ENCODE measurements around the gene SULT4A1.

SULT4A1 gene

GRCh38 chr22:43782448-43782847 is 79.9 kb downstream of the SULT4A1 start:
- H3K4me3 ChIP-seq (ENCODE audit: insufficient read depth, low read length, poor library complexity, severe bottlenecking), result no peak overlapping the region
- H3K36me3 ChIP-seq (ENCODE audit: low read length), result no peaks in the 10 kb centered on the region
- H4K20me1 ChIP-seq (ENCODE audit: low read depth, low read length), result no peaks in the 10 kb centered on the region
- H3K9me3 ChIP-seq (ENCODE audit: insufficient read depth, low read length), result no peaks in the 10 kb centered on the region
- no peaks in the 10 kb centered on the region for H3K79me2 ChIP-seq (ENCODE audit: insufficient read depth, low read length)
- no peak overlapping the region for H3K27ac ChIP-seq (ENCODE audit: low read depth, low read length)
- no peaks in the 10 kb centered on the region for H3F3A ChIP-seq (ENCODE audit: insufficient read depth)
- no peak overlapping the region for H3K4me2 ChIP-seq (ENCODE audit: low read depth, low read length, poor library complexity, severe bottlenecking)
- no peak overlapping the region for H3K9ac ChIP-seq (ENCODE audit: low read length)
- no peaks in the 10 kb centered on the region for H3K9me2 ChIP-seq (replicated peaks; ENCODE audit: insufficient read depth, low read length)
- H3K27me3 ChIP-seq (ENCODE audit: low read length), result no peaks in the 10 kb centered on the region
- TF ChIP-seq CTCF (IDR thresholded peaks at IDR 0.05; ENCODE audit: insufficient read depth, low read length, poor library complexity, severe bottlenecking) (no peak), EZH2phosphoT487 (conservative IDR thresholded peaks at IDR 0.05; ENCODE audit: low read length) (no peak)
- H2AFZ ChIP-seq (ENCODE audit: low read depth, low read length, severe bottlenecking), result no peak overlapping the region

GRCh38 chr22:43777286-43777685 is 85.0 kb downstream of the SULT4A1 start:
- H3K36me3 ChIP-seq (ENCODE audit: low read length), result no peaks in the 10 kb centered on the region
- TF ChIP-seq CTCF (IDR thresholded peaks at IDR 0.05; ENCODE audit: insufficient read depth, low read length, poor library complexity, severe bottlenecking) (no peak), EZH2phosphoT487 (conservative IDR thresholded peaks at IDR 0.05; ENCODE audit: low read length) (no peak)
- H4K20me1 ChIP-seq (ENCODE audit: low read depth, low read length), result no peaks in the 10 kb centered on the region
- no peak overlapping the region for H3K27ac ChIP-seq (ENCODE audit: low read depth, low read length)
- H3F3A ChIP-seq (ENCODE audit: insufficient read depth), result no peaks in the 10 kb centered on the region
- H3K79me2 ChIP-seq (ENCODE audit: insufficient read depth, low read length), result no peaks in the 10 kb centered on the region
- no peaks in the 10 kb centered on the region for H3K9me2 ChIP-seq (replicated peaks; ENCODE audit: insufficient read depth, low read length)
- no peaks in the 10 kb centered on the region for H3K9me3 ChIP-seq (ENCODE audit: insufficient read depth, low read length)
- no peak overlapping the region for H3K4me3 ChIP-seq (ENCODE audit: insufficient read depth, low read length, poor library complexity, severe bottlenecking)
- H3K9ac ChIP-seq (ENCODE audit: low read length), result no peak overlapping the region
- H3K27me3 ChIP-seq (ENCODE audit: low read length), result no peaks in the 10 kb centered on the region
- no peak overlapping the region for H3K4me2 ChIP-seq (ENCODE audit: low read depth, low read length, poor library complexity, severe bottlenecking)
- H2AFZ ChIP-seq (ENCODE audit: low read depth, low read length, severe bottlenecking), result no peak overlapping the region

DNA sequence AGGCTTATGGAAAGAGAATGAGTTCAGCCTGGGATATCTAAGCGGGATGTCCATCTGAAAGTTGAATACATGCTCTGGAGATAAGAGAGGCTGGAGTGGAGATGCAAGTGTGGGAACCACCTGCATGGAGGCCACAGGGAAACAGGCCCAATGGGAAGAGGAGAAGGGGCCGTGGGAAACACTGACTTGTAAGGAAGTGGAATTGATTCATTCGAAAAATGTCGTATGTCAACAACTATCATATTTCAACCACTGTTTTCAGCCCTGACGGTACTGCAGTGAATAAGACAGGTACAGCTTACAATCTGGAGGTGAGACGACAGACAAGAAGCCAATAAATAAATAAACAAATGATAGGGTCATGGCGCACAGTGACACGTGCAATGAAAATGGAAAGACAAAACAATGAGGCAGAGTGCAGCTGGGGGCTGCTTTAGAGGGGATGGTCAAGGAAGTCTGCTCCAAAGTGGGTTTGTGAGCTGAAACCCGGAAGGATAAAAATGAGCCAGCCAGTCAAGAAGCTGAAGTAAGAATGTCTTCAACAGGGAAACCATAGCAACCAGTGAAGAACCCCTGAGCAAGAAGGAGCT is 86.1 kb downstream of the SULT4A1 start:
- H3K79me2 ChIP-seq (ENCODE audit: insufficient read depth, low read length), result no peaks in the 10 kb centered on the region
- no peak for TF ChIP-seq CTCF (IDR thresholded peaks at IDR 0.05; ENCODE audit: insufficient read depth, low read length, poor library complexity, severe bottlenecking)
- no peak for TF ChIP-seq EZH2phosphoT487 (conservative IDR thresholded peaks at IDR 0.05; ENCODE audit: low read length)
- H3K9ac ChIP-seq (ENCODE audit: low read length), result no peak overlapping the region
- no peak overlapping the region for H3K4me3 ChIP-seq (ENCODE audit: insufficient read depth, low read length, poor library complexity, severe bottlenecking)
- H3K36me3 ChIP-seq (ENCODE audit: low read length), result no peaks in the 10 kb centered on the region
- no peak overlapping the region for H2AFZ ChIP-seq (ENCODE audit: low read depth, low read length, severe bottlenecking)
- H3K27ac ChIP-seq (ENCODE audit: low read depth, low read length), result no peak overlapping the region
- no peaks in the 10 kb centered on the region for H3K9me2 ChIP-seq (replicated peaks; ENCODE audit: insufficient read depth, low read length)
- no peaks in the 10 kb centered on the region for H4K20me1 ChIP-seq (ENCODE audit: low read depth, low read length)
- H3F3A ChIP-seq (ENCODE audit: insufficient read depth), result no peaks in the 10 kb centered on the region
- no peaks in the 10 kb centered on the region for H3K9me3 ChIP-seq (ENCODE audit: insufficient read depth, low read length)
- no peaks in the 10 kb centered on the region for H3K27me3 ChIP-seq (ENCODE audit: low read length)
- no peak overlapping the region for H3K4me2 ChIP-seq (ENCODE audit: low read depth, low read length, poor library complexity, severe bottlenecking)

Measured in SU-DHL-6 (cell line).